Brain microvascular endothelial cell (primary cell): ENCODE measurements around the gene CAT.

Experiments
- DNase-seq: peaks from one replicate; pipeline ENCODE4 v3.0.0-alpha.2; 2020
- H3K27ac ChIP-seq: fragments of 250-450 bp; sonication (Bioruptor Pico); 2 replicates; pipeline ENCODE4 v1.5.1; 2020; ENCODE audit warnings: mild to moderate bottlenecking, moderate library complexity
- H3K27me3 ChIP-seq: fragments of 250-450 bp; sonication (Bioruptor Pico); replicated peaks from 2 replicates; pipeline ENCODE4 v1.5.1; 2020; ENCODE audit warnings: mild to moderate bottlenecking
- H3K36me3 ChIP-seq: fragments of 250-450 bp; sonication (Bioruptor Pico); replicated peaks from 2 replicates; pipeline ENCODE4 v1.5.1; 2020; ENCODE audit warnings: mild to moderate bottlenecking
- H3K4me3 ChIP-seq: 2 replicates; pipeline ENCODE4 v1.5.1; 2011; ENCODE audit warnings: low read depth, mild to moderate bottlenecking, control low read depth, low read length, moderate library complexity
- CTCF ChIP-seq: IDR thresholded peaks from 2 replicates; pipeline ENCODE4 v1.5.1; 2011; ENCODE audit warnings: low read depth, mild to moderate bottlenecking, moderate library complexity, low read length, control low read depth, inconsistent platforms; ENCODE audit errors: missing control alignments
- in situ Hi-C: cut with HindIII; loops from 2 replicates; pipeline ENCODE4 v1.10.0; 2017; ENCODE audit warnings: low sequenced_read_pairs, low pct_ligation_motif_present

Gene CAT

GRCh38 chr11:34408580-34409172, 30.1 kb upstream of the CAT start:
- H3K36me3 ChIP-seq: no peaks in the 10 kb centered on the region
- H3K4me3 ChIP-seq: no peak overlapping the region
- H3K27ac ChIP-seq: no peak overlapping the region
- H3K27me3 ChIP-seq: no peaks in the 10 kb centered on the region
- in situ Hi-C loops: no loop called here
- no peak for TF ChIP-seq CTCF
- no peak for DNase-seq

GRCh38 chr11:34411111-34411510, 27.6 kb upstream of the CAT start:
- in situ Hi-C loops: no loop called here
- no peaks in the 10 kb centered on the region for H3K36me3 ChIP-seq
- TF ChIP-seq CTCF: no peak

GRCh38 chr11:34411791-34412190, 26.9 kb upstream of the CAT start:
- no peak for TF ChIP-seq CTCF
- Histone ChIP-seq H3K27ac (no peak overlapping the region), H3K36me3 (no peaks in the 10 kb centered on the region), H3K4me3 (no peak overlapping the region), H3K27me3 (no peaks in the 10 kb centered on the region)
- DNase-seq: no peak
- in situ Hi-C loops: no loop called here

More at GRCh38 chr11:34411111-34411510, 27.6 kb upstream of the CAT start:
- H3K27me3 ChIP-seq: no peaks in the 10 kb centered on the region
- DNase-seq: no peak
- no peak overlapping the region for H3K27ac ChIP-seq
- H3K4me3 ChIP-seq: no peak overlapping the region

GRCh38 chr11:34413263-34413662, 25.5 kb upstream of the CAT start:
- in situ Hi-C loops: no loop called here

GRCh38 chr11:34415538-34415937, 23.2 kb upstream of the CAT start:
- no peak overlapping the region for H3K27ac ChIP-seq
- no peak overlapping the region for H3K4me3 ChIP-seq
- in situ Hi-C loops: no loop called here
- peaks cover 2% of the 10 kb centered on the region for H3K27me3 ChIP-seq
- H3K36me3 ChIP-seq: no peaks in the 10 kb centered on the region
- TF ChIP-seq CTCF: no peak
- no peak for DNase-seq

More at GRCh38 chr11:34413263-34413662, 25.5 kb upstream of the CAT start:
- no peak for TF ChIP-seq CTCF
- no peak overlapping the region for H3K4me3 ChIP-seq
- no peak for DNase-seq
- no peak overlapping the region for H3K27ac ChIP-seq
- H3K36me3 ChIP-seq: no peaks in the 10 kb centered on the region
- H3K27me3 ChIP-seq: peaks cover 2% of the 10 kb centered on the region

GRCh38 chr11:34416088-34416487, 22.6 kb upstream of the CAT start:
- peaks cover 2% of the 10 kb centered on the region for H3K27me3 ChIP-seq
- no peaks in the 10 kb centered on the region for H3K36me3 ChIP-seq
- in situ Hi-C loops: no loop called here
- no peak for DNase-seq
- no peak for TF ChIP-seq CTCF
- H3K4me3 ChIP-seq: no peak overlapping the region
- no peak overlapping the region for H3K27ac ChIP-seq
